ENCODE results near the gene BMAL1. TPM values are rescaled to one million over a fixed set of nuclear protein-coding genes. Genes with fewer than 3 reads are reported as not detected.

Gene BMAL1
- total and polyA plus RNA-seq, 2 of the 4 experiments (the other 2 are of a cell fraction), result 8.8 to 9.9 TPM

GRCh38 chr11:13338427-13339069 lies 61.0 kb downstream of the BMAL1 start:
- intact Hi-C loops (cut with micrococcal nuclease), result loop anchor here (1.0 to 5.0 kb wide), 3 partner anchors 62 to 122 kb away; partner anchors contain the start of gene BMAL1
- TF ChIP-seq MAFK (IDR thresholded peaks at IDR 0.05; ENCODE audit: low read depth, low read length), result peak; percentile 82
- TF ChIP-seq MAZ (IDR thresholded peaks at IDR 0.05; ENCODE audit: borderline replicate concordance, low read depth, low read length), result no peak
- TF ChIP-seq, protein P1, sequence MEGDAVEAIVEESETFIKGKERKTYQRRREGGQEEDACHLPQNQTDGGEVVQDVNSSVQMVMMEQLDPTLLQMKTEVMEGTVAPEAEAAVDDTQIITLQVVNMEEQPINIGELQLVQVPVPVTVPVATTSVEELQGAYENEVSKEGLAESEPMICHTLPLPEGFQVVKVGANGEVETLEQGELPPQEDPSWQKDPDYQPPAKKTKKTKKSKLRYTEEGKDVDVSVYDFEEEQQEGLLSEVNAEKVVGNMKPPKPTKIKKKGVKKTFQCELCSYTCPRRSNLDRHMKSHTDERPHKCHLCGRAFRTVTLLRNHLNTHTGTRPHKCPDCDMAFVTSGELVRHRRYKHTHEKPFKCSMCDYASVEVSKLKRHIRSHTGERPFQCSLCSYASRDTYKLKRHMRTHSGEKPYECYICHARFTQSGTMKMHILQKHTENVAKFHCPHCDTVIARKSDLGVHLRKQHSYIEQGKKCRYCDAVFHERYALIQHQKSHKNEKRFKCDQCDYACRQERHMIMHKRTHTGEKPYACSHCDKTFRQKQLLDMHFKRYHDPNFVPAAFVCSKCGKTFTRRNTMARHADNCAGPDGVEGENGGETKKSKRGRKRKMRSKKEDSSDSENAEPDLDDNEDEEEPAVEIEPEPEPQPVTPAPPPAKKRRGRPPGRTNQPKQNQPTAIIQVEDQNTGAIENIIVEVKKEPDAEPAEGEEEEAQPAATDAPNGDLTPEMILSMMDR (conservative IDR thresholded peaks at IDR 0.05; ENCODE audit: low read depth, low read length), result no peak
- TF ChIP-seq ELK1 (IDR thresholded peaks at IDR 0.05; ENCODE audit: borderline replicate concordance, low read depth, low read length), result no peak
- TF ChIP-seq BHLHE40 (IDR thresholded peaks at IDR 0.05; ENCODE audit: low read depth, low read length), result no peak
- TF ChIP-seq RFX5 (IDR thresholded peaks at IDR 0.05; ENCODE audit: low read depth, low read length), result no peak
- TF ChIP-seq POLR2A (IDR thresholded peaks at IDR 0.05; ENCODE audit: low read depth, low read length), result peak; percentile 36; the same call in 1 of the 2 replicates
- TF ChIP-seq RCOR1 (IDR thresholded peaks at IDR 0.05; ENCODE audit: insufficient replicate concordance, low read length), result peak; percentile 76
- TF ChIP-seq MXI1 (IDR thresholded peaks at IDR 0.05; ENCODE audit: borderline replicate concordance, low read depth, low read length), result 0 out of 2 replicates have a peak, but pooled peaks have one; percentile 24
- no peak for TF ChIP-seq CEBPB (IDR thresholded peaks at IDR 0.05; ENCODE audit: low read depth, low read length)
- TF ChIP-seq SMC3 (IDR thresholded peaks at IDR 0.05; ENCODE audit: low read depth, low read length), result no peak
- no peak for TF ChIP-seq RAD21 (IDR thresholded peaks at IDR 0.05; ENCODE audit: low read length)
- TF ChIP-seq NFE2L2 (IDR thresholded peaks at IDR 0.05; ENCODE audit: low read depth, low read length), result peak; percentile 99
- no peak for TF ChIP-seq CHD1 (IDR thresholded peaks at IDR 0.05; ENCODE audit: low read depth, low read length)

More at GRCh38 chr11:13338427-13339069, 61.0 kb downstream of the BMAL1 start:
- Histone ChIP-seq H2AK5ac (ENCODE audit: low read depth, low read length) (peak overlapping the region; percentile 99), H3K23ac (ENCODE audit: low read depth, low read length) (peak overlapping the region; percentile 82), H4K5ac (ENCODE audit: low read depth, low read length) (peak overlapping the region; percentile 48), H3K14ac (replicated peaks; ENCODE audit: low read depth, low read length) (peak overlapping the region; percentile 98), H4K91ac (ENCODE audit: insufficient read depth, low read depth, low read length) (peak overlapping the region; percentile 99), H3K79me1 (ENCODE audit: low read depth in 1 of 2, low read length in 2 of 2) (peaks cover 21 to 65% of the 10 kb centered on the region in 2 experiments; a peak in 3 of 4 replicates), H3K9me1 (ENCODE audit: insufficient read depth, low read length) (peaks cover 39% of the 10 kb centered on the region), H4K20me1 (ENCODE audit: insufficient read depth, low read length) (no peaks in the 10 kb centered on the region), H3K4me1 (ENCODE audit: control insufficient read depth, insufficient read depth, low read length) (peaks cover 27% of the 10 kb centered on the region), H2BK5ac (ENCODE audit: low read depth, low read length, poor library complexity, severe bottlenecking) (peak overlapping the region; percentile 94), H2AFZ (replicated peaks; ENCODE audit: low read length, poor library complexity) (peak overlapping the region; percentile 59), H3K36me3 (ENCODE audit: control insufficient read depth, insufficient read depth, low read length) (no peaks in the 10 kb centered on the region), H2AK9ac (replicated peaks; ENCODE audit: low read depth, low read length, poor library complexity) (peak overlapping the region; percentile 94), H3K9me3 (ENCODE audit: control insufficient read depth, insufficient read depth, low read length) (no peaks in the 10 kb centered on the region), H2BK20ac (ENCODE audit: low read depth, low read length) (peak overlapping the region; percentile 99), H3K27ac (ENCODE audit: insufficient read depth, low read length) (peak overlapping the region; percentile 71), H3K56ac (ENCODE audit: extremely low read depth, insufficient read depth, low read length) (peak overlapping the region; percentile 79), H3K27me3 (ENCODE audit: control insufficient read depth, insufficient read depth, low read length) (no peaks in the 10 kb centered on the region), H2BK120ac (ENCODE audit: low read depth, low read length) (peak overlapping the region; percentile 99), H2BK15ac (ENCODE audit: low read depth, low read length) (peak overlapping the region; percentile 89; the same call in 2 of the 3 replicates), H4K8ac (ENCODE audit: low read depth in 2 of 2, low read length in 2 of 2) (peak overlapping the region; percentile 85 to 97), H3K18ac (ENCODE audit: low read depth, low read length) (peak overlapping the region; percentile 69), H3K4me2 (ENCODE audit: low read depth, low read length) (peak overlapping the region; percentile 91), H3K4me3 (ENCODE audit: insufficient read depth, low read depth, low read length) (peak overlapping the region; percentile 43; the same call in 1 of the 2 replicates), H3K4ac (ENCODE audit: low read depth, low read length) (peak overlapping the region; percentile 99), H3K9ac (ENCODE audit: low read depth, low read length) (peak overlapping the region; percentile 66; the same call in 1 of the 2 replicates)
- DNase-seq (peak; percentile 69), ATAC-seq (ENCODE audit: low read depth) (peak; percentile 62)
- dilution Hi-C loops (cut with HindIII; ENCODE audit: low sequenced_read_pairs, unreplicated experiment), result no loop called here
- CTCF ChIA-PET, result interaction anchor here (1.5 to 4.9 kb wide), 2 partner anchors 129 to 1050 kb away, joined by 3 to 39 read pairs; no protein-coding TSS in a partner anchor
- 100% methylated on average over 2 of the region's 9 CpGs; no CpG with 5 or more reads in 1 of the 2 experiments for WGBS, 2 experiments (ENCODE audit: extremely low coverage in 2 of 2, insufficient read length in 1 of 2)
- POLR2A ChIA-PET (ENCODE audit: unreplicated experiment), result interaction anchor here (0.5 kb wide), 1 partner anchor 207 kb away, joined by 3 read pairs; no protein-coding TSS in a partner anchor
- in situ Hi-C loops (cut with MboI; ENCODE audit: low sequenced_read_pairs), result loop anchor here (25.0 kb wide), 1 partner anchor 1026 kb away; no protein-coding TSS in a partner anchor
- BruUV-seq (replicated peaks), result no TSS peak

Data from IMR-90 (cell line).